ENCODE measurements around the gene VMAC.

Gene VMAC

DNA sequence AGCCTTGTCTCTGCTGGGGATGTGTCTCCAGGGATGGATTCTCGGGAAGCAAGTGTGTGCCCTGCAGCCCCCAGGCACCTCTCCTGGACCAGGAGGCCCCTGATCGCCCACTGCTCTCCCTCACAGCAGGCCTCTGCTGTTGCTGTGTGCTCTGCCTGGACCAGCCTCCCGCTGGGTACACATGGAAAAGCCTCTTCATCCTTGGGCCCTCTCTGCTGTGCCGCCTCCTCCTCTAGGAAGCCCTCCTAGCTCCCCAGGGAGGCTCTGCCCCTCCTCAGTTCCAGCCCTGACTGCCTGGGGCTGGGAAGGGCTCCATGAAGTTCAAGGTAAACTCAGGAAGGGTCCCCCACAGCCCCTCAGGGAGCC is 13.1 kb upstream of the VMAC start:
- no peak for DNase-seq (ENCODE audit: extremely low read depth, low read depth)
- TF ChIP-seq, protein P1, sequence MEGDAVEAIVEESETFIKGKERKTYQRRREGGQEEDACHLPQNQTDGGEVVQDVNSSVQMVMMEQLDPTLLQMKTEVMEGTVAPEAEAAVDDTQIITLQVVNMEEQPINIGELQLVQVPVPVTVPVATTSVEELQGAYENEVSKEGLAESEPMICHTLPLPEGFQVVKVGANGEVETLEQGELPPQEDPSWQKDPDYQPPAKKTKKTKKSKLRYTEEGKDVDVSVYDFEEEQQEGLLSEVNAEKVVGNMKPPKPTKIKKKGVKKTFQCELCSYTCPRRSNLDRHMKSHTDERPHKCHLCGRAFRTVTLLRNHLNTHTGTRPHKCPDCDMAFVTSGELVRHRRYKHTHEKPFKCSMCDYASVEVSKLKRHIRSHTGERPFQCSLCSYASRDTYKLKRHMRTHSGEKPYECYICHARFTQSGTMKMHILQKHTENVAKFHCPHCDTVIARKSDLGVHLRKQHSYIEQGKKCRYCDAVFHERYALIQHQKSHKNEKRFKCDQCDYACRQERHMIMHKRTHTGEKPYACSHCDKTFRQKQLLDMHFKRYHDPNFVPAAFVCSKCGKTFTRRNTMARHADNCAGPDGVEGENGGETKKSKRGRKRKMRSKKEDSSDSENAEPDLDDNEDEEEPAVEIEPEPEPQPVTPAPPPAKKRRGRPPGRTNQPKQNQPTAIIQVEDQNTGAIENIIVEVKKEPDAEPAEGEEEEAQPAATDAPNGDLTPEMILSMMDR (IDR thresholded peaks at IDR 0.05; ENCODE audit: low read depth, low read length): no peak

DNA sequence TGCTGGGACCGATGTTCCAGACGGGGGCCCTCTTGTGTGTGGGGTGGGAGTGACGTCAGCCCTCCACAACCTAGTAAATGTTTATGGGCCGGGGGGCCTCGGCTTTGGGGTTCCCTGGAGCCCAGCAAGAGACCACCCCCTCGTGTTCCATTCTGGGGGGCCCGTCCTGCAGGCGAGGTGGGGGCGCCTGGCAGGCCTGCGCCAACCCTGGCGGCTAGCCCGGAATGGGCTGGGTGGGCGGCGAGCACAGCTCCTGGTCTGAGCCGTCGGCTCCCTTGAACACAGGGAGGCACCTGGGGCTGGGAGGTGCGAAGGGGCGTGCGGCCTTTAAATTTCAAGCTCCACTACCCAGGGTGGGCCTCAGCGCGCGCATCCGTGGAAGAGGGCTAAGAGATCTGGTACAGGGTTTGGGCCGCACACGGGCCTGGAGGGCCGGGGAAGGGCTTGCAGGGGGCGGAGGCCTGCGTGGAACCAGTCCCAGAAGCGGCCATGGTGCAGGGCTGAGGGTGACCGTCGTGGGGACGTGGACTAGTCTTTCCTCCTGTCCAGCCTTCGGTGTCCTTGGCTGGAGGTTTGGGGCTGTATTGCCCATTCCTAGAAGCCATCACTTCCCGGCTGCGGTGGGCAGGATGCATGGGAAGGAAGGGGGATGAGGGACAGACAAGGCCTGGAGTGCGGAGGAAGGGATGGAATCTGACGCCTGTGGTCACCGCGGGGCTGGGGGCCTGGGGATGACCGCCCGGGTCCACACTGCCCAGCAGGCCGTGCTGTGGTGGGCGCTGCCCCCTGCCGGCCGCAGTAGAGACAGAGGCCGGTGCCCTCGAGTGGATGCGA is 12.5 kb upstream of the VMAC start:
- TF ChIP-seq, protein P1 (IDR thresholded peaks at IDR 0.05; ENCODE audit: low read depth, low read length): peak; percentile 73
- no peak for DNase-seq (ENCODE audit: extremely low read depth, low read depth)

DNA sequence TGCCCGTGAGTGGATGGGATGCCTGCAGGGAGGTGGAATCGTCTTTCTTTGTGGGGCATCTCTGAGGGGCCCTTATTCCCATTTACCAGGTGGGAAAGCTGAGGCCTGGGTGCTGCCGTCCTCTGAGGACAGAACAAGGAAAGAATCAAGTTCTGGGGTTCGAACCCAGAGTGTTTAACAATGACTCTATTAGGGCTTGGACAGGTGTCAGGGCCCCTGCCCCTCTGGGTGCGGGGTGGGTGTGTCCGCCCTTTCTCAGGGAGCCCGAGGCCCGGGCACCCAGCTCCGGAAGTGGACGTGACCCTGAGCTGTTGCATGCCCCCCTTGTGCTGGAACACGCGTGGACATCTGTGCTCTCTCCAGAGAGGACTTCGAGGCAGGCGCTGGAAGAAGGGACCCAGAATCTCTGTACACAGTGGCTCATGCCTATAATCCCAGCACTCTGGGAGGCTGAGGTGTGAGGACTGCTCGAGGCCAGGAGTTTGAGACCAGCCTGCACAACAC is 11.8 kb upstream of the VMAC start:
- TF ChIP-seq, protein P1 (IDR thresholded peaks at IDR 0.05; ENCODE audit: low read depth, low read length): no peak
- DNase-seq (ENCODE audit: extremely low read depth, low read depth): no peak

DNA sequence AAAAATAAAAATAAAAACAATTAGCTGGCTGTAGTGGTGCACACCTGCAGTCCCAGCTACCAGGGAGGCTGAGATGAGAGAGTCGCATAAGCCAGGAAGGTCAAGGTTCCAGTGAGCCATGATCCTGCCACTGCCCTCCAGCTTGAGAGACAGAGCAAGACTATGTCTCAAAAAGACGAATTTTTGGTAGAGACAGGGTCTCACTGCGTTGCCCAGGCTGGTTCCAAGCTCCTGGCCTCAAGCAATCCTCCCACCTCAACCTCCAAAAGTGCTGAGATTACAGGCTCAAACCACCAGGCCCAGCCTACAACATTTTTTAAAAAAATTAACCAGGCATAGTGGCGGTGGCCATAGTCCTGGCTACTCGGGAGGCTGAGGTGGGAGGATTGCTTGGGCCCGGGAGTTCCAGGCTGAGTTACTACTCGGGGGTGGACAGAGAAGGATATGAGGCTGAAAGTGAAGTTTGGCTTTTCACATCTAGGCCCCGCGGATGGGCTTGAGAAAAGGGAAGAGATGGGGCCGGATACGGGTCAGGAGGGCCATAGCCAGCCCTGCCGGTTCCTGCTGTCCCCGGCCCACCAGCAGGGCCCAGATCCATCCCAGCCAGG is 11.3 kb upstream of the VMAC start:
- TF ChIP-seq, protein P1 (IDR thresholded peaks at IDR 0.05; ENCODE audit: low read depth, low read length): no peak
- DNase-seq (ENCODE audit: extremely low read depth, low read depth): no peak

DNA sequence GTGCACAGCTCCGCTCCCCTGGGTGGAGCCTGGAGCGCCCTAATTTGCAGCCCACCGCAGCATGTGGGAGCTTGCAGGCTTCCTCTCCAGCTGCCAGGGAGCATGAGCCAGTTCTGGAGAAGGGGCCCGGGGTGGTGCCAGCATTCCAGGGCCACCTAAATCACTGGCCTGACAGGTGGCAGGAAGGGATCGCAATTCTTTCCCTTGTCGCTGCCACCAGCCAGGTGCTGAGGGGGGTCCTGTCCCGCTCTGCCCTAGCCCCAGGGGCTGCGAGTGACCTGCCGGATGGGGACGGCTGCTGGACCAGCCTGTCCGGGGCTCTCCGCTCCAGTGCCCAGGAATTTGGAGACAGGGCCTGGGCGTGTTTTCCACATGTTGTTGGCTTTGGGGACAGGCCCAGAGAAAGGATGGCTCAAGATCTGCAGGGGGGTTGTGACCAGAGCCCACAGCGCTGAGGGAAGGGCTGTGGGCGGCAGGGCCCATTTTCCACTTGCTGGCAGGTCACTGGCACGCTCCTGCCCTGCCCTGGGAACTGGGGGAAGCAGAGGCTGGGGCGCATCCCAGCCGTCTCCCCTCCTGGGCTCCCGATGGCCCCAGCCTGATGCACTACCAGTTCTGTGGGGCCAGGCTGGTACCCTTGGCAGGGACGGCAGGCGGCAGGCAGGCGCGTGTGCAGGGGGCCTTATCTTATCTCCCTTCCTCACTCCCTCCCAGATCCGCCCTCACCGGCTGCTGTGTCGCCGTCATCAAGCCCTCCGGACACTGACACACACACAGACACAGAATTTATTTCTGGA is 10.6 kb upstream of the VMAC start:
- TF ChIP-seq, protein P1 (IDR thresholded peaks at IDR 0.05; ENCODE audit: low read depth, low read length): no peak
- DNase-seq (ENCODE audit: extremely low read depth, low read depth): no peak

DNA sequence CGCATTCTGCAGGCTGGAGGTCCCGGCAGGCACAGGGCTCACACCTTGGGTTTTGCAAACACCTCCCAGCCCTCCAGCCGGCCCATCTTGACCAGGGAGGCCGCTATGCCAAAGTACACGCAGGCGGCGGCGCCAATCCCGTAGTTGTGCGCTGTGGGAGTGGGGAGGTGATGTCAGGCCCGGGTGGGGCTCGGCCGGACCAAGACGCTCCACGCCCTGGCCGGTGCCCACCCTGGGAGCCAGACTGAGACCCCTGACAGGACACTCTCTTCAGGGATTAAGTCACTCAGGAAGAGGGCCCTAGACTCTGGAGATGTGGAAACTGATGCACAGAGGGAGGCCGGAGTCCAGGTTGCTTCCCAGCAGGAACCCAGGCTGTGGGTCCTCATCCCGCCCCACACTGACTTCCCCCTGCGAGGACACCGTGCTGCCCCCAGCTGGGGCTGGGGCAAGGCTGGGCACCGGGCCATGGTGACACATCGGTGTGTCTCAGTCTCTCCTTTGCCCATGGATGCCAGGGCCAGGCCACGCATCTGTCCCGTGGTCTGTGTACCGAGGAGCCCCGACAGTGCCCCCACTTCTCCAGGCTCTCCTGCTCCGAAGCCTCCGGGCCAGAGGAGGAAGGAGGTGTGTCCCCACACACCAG is 9.8 kb upstream of the VMAC start:
- TF ChIP-seq, protein P1 (IDR thresholded peaks at IDR 0.05; ENCODE audit: low read depth, low read length): no peak
- no peak for DNase-seq (ENCODE audit: extremely low read depth, low read depth)

All from AG09319 (cell line).